Neural cell (in vitro differentiated cells): Measurements from ENCODE around the gene ENSA.

Source experiments
- CTCF ChIP-seq: fragments of 450-650 bp; IDR thresholded peaks from 2 replicates; pipeline ENCODE4 v1.5.1; 2014; ENCODE audit warnings: antibody characterized with exemption, mild to moderate bottlenecking, moderate library complexity; ENCODE audit not compliant: poor library complexity, severe bottlenecking
- EP300 ChIP-seq: fragments of 450-650 bp; conservative IDR thresholded peaks from 2 replicates; pipeline ENCODE4 v1.6.1; 2014; ENCODE audit warnings: antibody characterized with exemption, mild to moderate bottlenecking, moderate library complexity; ENCODE audit not compliant: poor library complexity, severe bottlenecking
- EZH2 ChIP-seq: fragments of 200-600, 300-800 bp; shearing (Covaris generic), sonication (generic); IDR thresholded peaks from 2 replicates; pipeline ENCODE4 v1.6.1; 2014; ENCODE audit warnings: antibody characterized with exemption, low read length, borderline replicate concordance, mild to moderate bottlenecking; ENCODE audit not compliant: insufficient read depth, poor library complexity, severe bottlenecking
- MXI1 ChIP-seq: fragments of 450-650 bp; conservative IDR thresholded peaks from 2 replicates; pipeline ENCODE4 v1.6.1; 2014; ENCODE audit warnings: antibody characterized with exemption, mild to moderate bottlenecking; ENCODE audit not compliant: poor library complexity, severe bottlenecking
- POLR2AphosphoS5 ChIP-seq: IDR thresholded peaks from 2 replicates; pipeline ENCODE4 v1.6.1; 2012
- RAD21 ChIP-seq: fragments of 450-650 bp; conservative IDR thresholded peaks from 2 replicates; pipeline ENCODE4 v1.6.1; 2014; ENCODE audit warnings: antibody characterized with exemption, mild to moderate bottlenecking, moderate library complexity
- REST ChIP-seq: IDR thresholded peaks from 2 replicates; pipeline ENCODE4 v1.6.1; 2012; ENCODE audit warnings: borderline replicate concordance
- SMC3 ChIP-seq: fragments of 450-650 bp; conservative IDR thresholded peaks from 2 replicates; pipeline ENCODE4 v1.6.1; 2014; ENCODE audit warnings: antibody characterized with exemption, mild to moderate bottlenecking, moderate library complexity; ENCODE audit not compliant: poor library complexity
- TAF1 ChIP-seq: IDR thresholded peaks from 2 replicates; pipeline ENCODE4 v1.6.1; 2012; ENCODE audit warnings: low read depth

GRCh38 chr1:150620919-150621318 lies 8.5 kb downstream of the ENSA start:
- no peak for TF ChIP-seq SMC3
- TF ChIP-seq RAD21 = no peak
- TF ChIP-seq CTCF = no peak
- no peak for TF ChIP-seq TAF1
- no peak for TF ChIP-seq EP300
- TF ChIP-seq POLR2AphosphoS5 = no peak
- TF ChIP-seq EZH2 = no peak
- no peak for TF ChIP-seq REST
- TF ChIP-seq MXI1 = no peak
